ENCODE results near the gene ABCA4. TPM values are rescaled to one million over a fixed set of nuclear protein-coding genes. Genes with fewer than 3 reads are reported as not detected.

The ABCA4 gene
- total and polyA plus RNA-seq, 2 of the 8 experiments (the other 6 are each of a cell fraction or from before 2014, with no cell fraction given) = 0.06 TPM; not detected in 1

- H3K79me2 ChIP-seq (ENCODE audit: control insufficient read depth in 1 of 2, insufficient read depth in 2 of 2, low read length in 2 of 2) = no peaks in the 10 kb centered on the region
- H2BK15ac ChIP-seq (ENCODE audit: low read length) = no peak overlapping the region
- DNase-seq (ENCODE audit: low read depth in 1 of 2, low spot score in 2 of 2) = no peak
- H3K9ac ChIP-seq (replicated peaks in 1 of 4; ENCODE audit: extremely low read depth in 1 of 4, low read depth in 3 of 4, low read length in 3 of 4) = no peak overlapping the region
- H2BK5ac ChIP-seq (ENCODE audit: low read depth, low read length) = no peak overlapping the region
- no peak overlapping the region for H3K27ac ChIP-seq (ENCODE audit: low read depth, low read length)
- H4K8ac ChIP-seq (ENCODE audit: extremely low read depth, insufficient read depth, low read length) = no peak overlapping the region
- no peak overlapping the region for H2AFZ ChIP-seq (ENCODE audit: low read length)
- no peaks in the 10 kb centered on the region for H3K27me3 ChIP-seq (replicated peaks in 1 of 4; ENCODE audit: control insufficient read depth in 3 of 4, extremely low read depth in 1 of 4, insufficient read depth in 3 of 4, low read length in 3 of 4)
- ChIA-PET CTCF (ENCODE audit: partially characterized antibody) (interaction anchor here (1.0 to 38.0 kb wide), 7 partner anchors 12 to 307 kb away, joined by 3 to 807 read pairs (median 47); no protein-coding TSS in a partner anchor), POLR2A (ENCODE audit: partially characterized antibody) (no interaction called here)
- no peaks in the 10 kb centered on the region for H4K20me1 ChIP-seq (replicated peaks in 1 of 2; ENCODE audit: control insufficient read depth in 1 of 2, insufficient read depth in 2 of 2, low read length in 2 of 2)
- H2BK12ac ChIP-seq (ENCODE audit: low read depth, low read length) = no peak overlapping the region
- TF ChIP-seq CHD1 (IDR thresholded peaks at IDR 0.05; ENCODE audit: low read depth, low read length) (no peak), EGR1 (IDR thresholded peaks at IDR 0.05; ENCODE audit: borderline replicate concordance, low read depth, low read length) (no peak), FOSL1 (IDR thresholded peaks at IDR 0.05; ENCODE audit: insufficient read depth, low read depth, low read length) (no peak), JUN (IDR thresholded peaks at IDR 0.05; ENCODE audit: low read depth, low read length) (no peak), USF2 (IDR thresholded peaks at IDR 0.05; ENCODE audit: low read length) (no peak), YY1 (IDR thresholded peaks at IDR 0.05; ENCODE audit: low read depth, low read length) (no peak)
- H3K4me3 ChIP-seq (ENCODE audit: extremely low read depth in 1 of 4, insufficient read depth in 2 of 4, low read depth in 3 of 4, low read length in 4 of 4) = no peak overlapping the region
- no peak overlapping the region for H4K91ac ChIP-seq (replicated peaks; ENCODE audit: insufficient read length, low read length)
- WGBS, 2 experiments (ENCODE audit: extremely low coverage in 1 of 2, insufficient coverage in 1 of 2, insufficient read length in 1 of 2, insufficient replicate concordance in 2 of 2, low coverage in 1 of 2, low lambda C conversion rate in 2 of 2, missing lambda C conversion rate in 1 of 2) = 95% methylated on average over 5 of the region's 5 CpGs; no CpG with 5 or more reads in 1 of the 2 experiments
- no peaks in the 10 kb centered on the region for H3K79me1 ChIP-seq (ENCODE audit: low read depth, low read length)
- H3K36me3 ChIP-seq (ENCODE audit: control insufficient read depth in 2 of 4, insufficient read depth in 4 of 4, low read length in 3 of 4) = no peaks in the 10 kb centered on the region
- H3K18ac ChIP-seq (ENCODE audit: extremely low read depth, low read length) = no peak overlapping the region
- no peak overlapping the region for H2BK120ac ChIP-seq (replicated peaks; ENCODE audit: low read depth, low read length)
- no peak for FAIRE-seq
- H3K9me3 ChIP-seq (ENCODE audit: insufficient read depth in 2 of 2, low read depth in 1 of 2, low read length in 1 of 2) = no peaks in the 10 kb centered on the region
- no peak overlapping the region for H3K4me2 ChIP-seq (ENCODE audit: insufficient read depth in 1 of 2, low read depth in 2 of 2, low read length in 2 of 2)
- H3K14ac ChIP-seq (ENCODE audit: insufficient read length) = no peak overlapping the region
- H3K56ac ChIP-seq (replicated peaks; ENCODE audit: insufficient read length, low read depth, low read length) = no peak overlapping the region
- no peak overlapping the region for H2AK5ac ChIP-seq (ENCODE audit: low read depth, low read length)
- H3K4ac ChIP-seq (replicated peaks; ENCODE audit: insufficient read length, low read depth, low read length) = no peak overlapping the region
- H3K23me2 ChIP-seq (ENCODE audit: low read depth, low read length) = no peaks in the 10 kb centered on the region
- H2BK20ac ChIP-seq (ENCODE audit: low read length) = no peak overlapping the region
- no peak overlapping the region for H3K23ac ChIP-seq (ENCODE audit: insufficient read length)
- no peaks in the 10 kb centered on the region; a peak in 2 of 7 replicates for H3K4me1 ChIP-seq (replicated peaks in 1 of 4; ENCODE audit: control insufficient read depth in 3 of 4, insufficient read depth in 4 of 4, low read length in 3 of 4)
- no peak overlapping the region for H4K5ac ChIP-seq (ENCODE audit: insufficient read length, low read depth, low read length)
Measured at GRCh38 chr1:94027721-94028515, 93.0 kb downstream of the ABCA4 start.
